GM12878 (cell line): ENCODE results near the gene MRPL38. TPM values are rescaled to one million over a fixed set of nuclear protein-coding genes. Genes with fewer than 3 reads are reported as not detected.

ENCODE experiments used
- BRCA1 ChIP-seq: IDR thresholded peaks from 2 replicates; pipeline ENCODE4 v1.6.1; 2011; ENCODE audit warnings: low read depth, low read length, improper control_type of control experiment
- EP300 ChIP-seq, 2 experiments: fragments of 150-350 bp in 1 of 2; IDR thresholded peaks; 2 replicates each; pipeline ENCODE4 v1.6.1; 2011 to 2012; ENCODE audit warnings: low read depth in 2 of 2, low read length in 2 of 2, borderline replicate concordance in 1 of 2, improper control_type of control experiment in 1 of 2, inconsistent platforms in 1 of 2; ENCODE audit not compliant: control insufficient read depth in 1 of 2
- HDAC6 ChIP-seq: fragments of 200-600 bp; sonication (generic); IDR thresholded peaks from one replicate; pipeline ENCODE4 v1.8.0; 2017; ENCODE audit warnings: antibody characterized with exemption; ENCODE audit not compliant: unreplicated experiment
- RFX5 ChIP-seq: IDR thresholded peaks from 2 replicates; pipeline ENCODE4 v1.6.1; 2011; ENCODE audit warnings: low read depth, low read length, improper control_type of control experiment
- TBL1XR1 ChIP-seq: IDR thresholded peaks from 2 replicates; pipeline ENCODE4 v1.6.1; 2012; ENCODE audit warnings: low read depth, low read length, improper control_type of control experiment
- ZBTB4 ChIP-seq: fragments of 450-650 bp; formaldehyde crosslinking; IDR thresholded peaks from 2 replicates; pipeline ENCODE4 v1.4.0; 2022; ENCODE audit warnings: mild to moderate bottlenecking, moderate library complexity
- polyA plus RNA-seq, 11 experiments: library from polyadenylated mRNA; depleted of rRNA in 4 of 11; unstranded in 6 of 11; stranded (reverse) in 5 of 11; fragments of >200 nt; fragmentation: Nextera tagmentation in 4 of 11; fragmentation: Illumina TruSeq in 1 of 11; extraction: Ambion mirVana in 4 of 11; extraction: Trizol in 1 of 11; gene quantifications; 1 replicate in 1 of 11; 2 replicates in 10 of 11; pipeline versions ENCODE4 v1.2.1 to v1.2.3, GENCODE V29; 2011 to 2016; ENCODE audit warnings: inconsistent platforms in 2 of 11, missing spikeins in 2 of 11, low read depth in 1 of 11
- total RNA-seq, 4 experiments: library from RNA; depleted of rRNA in 3 of 4; stranded (reverse); fragments of >200 nt in 3 of 4; fragmentation: Illumina TruSeq in 1 of 4; extraction: Trizol in 1 of 4; gene quantifications; 2 replicates each; pipeline versions ENCODE4 v1.2.1 to v1.2.3, GENCODE V29; 2013 to 2021
- TF ChIP-seq, protein P1 (sequence below): fragments of 450-650 bp; IDR thresholded peaks from 2 replicates; pipeline ENCODE4 v1.6.1; 2016; ENCODE audit warnings: mild to moderate bottlenecking, moderate library complexity, borderline replicate concordance
- TF ChIP-seq, protein P2 (sequence below): IDR thresholded peaks from 2 replicates; pipeline ENCODE4 v1.6.1; 2011; ENCODE audit warnings: borderline replicate concordance, low read depth, mild to moderate bottlenecking, moderate library complexity, mixed read lengths, low read length; ENCODE audit not compliant: insufficient read depth; ENCODE audit errors: extremely low read length

The MRPL38 gene
- total and polyA plus RNA-seq, 10 of the 15 experiments (the other 5 are each of a cell fraction or from before 2014, with no cell fraction given) = 6.6 to 205 (median 53.1) TPM

DNA sequence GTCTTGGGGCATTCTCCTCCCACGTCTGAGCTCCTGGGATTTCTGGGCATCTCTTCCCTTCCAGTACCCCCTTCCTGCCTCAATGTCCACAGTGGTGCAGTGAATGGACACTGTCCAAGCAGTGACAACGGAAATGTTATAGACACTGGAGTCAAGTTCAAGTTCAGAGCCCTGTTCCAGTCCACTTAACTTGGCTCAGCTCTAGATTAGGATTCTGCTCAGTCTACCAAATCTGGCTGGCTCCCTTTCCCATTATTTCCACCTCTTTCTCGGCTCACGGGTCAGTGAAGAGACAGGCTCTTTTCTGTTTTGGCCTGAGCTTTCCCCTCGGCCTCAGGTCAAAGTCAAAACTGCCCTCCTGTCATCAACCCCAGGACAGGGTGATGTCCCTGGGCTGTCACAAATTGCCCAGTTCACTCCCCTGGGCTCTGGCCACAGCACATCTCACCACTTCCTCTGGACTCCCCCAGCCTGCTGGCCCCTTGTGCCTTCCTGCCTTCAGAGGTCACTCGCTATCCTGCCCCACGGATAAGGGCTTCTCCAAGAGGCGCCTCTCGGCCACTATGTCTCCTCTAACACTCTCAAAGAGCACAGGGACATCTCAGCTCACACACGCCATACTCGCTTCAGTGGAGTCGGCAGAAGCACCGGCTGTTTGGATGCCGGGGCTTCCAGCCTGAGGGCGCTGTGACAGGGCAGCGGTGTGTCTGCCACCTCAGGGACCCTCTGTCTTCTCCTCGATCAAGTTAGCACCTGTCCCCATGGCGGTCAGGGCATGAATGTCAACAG is 17.7 kb upstream of the MRPL38 start (continued):
- TF ChIP-seq, protein P1, sequence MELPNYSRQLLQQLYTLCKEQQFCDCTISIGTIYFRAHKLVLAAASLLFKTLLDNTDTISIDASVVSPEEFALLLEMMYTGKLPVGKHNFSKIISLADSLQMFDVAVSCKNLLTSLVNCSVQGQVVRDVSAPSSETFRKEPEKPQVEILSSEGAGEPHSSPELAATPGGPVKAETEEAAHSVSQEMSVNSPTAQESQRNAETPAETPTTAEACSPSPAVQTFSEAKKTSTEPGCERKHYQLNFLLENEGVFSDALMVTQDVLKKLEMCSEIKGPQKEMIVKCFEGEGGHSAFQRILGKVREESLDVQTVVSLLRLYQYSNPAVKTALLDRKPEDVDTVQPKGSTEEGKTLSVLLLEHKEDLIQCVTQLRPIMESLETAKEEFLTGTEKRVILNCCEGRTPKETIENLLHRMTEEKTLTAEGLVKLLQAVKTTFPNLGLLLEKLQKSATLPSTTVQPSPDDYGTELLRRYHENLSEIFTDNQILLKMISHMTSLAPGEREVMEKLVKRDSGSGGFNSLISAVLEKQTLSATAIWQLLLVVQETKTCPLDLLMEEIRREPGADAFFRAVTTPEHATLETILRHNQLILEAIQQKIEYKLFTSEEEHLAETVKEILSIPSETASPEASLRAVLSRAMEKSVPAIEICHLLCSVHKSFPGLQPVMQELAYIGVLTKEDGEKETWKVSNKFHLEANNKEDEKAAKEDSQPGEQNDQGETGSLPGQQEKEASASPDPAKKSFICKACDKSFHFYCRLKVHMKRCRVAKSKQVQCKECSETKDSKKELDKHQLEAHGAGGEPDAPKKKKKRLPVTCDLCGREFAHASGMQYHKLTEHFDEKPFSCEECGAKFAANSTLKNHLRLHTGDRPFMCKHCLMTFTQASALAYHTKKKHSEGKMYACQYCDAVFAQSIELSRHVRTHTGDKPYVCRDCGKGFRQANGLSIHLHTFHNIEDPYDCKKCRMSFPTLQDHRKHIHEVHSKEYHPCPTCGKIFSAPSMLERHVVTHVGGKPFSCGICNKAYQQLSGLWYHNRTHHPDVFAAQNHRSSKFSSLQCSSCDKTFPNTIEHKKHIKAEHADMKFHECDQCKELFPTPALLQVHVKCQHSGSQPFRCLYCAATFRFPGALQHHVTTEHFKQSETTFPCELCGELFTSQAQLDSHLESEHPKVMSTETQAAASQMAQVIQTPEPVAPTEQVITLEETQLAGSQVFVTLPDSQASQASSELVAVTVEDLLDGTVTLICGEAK = no peak
- TF ChIP-seq ZBTB4 (CRISPR knock-in tag) (no peak), EP300 (IDR thresholded peaks at IDR 0.05; ENCODE audit: borderline replicate concordance in 1 of 2, control insufficient read depth in 1 of 2, low read depth in 2 of 2, low read length in 2 of 2) (no peak), TBL1XR1 (no peak), RFX5 (no peak), BRCA1 (no peak), HDAC6 (no peak)
- TF ChIP-seq, protein P2, sequence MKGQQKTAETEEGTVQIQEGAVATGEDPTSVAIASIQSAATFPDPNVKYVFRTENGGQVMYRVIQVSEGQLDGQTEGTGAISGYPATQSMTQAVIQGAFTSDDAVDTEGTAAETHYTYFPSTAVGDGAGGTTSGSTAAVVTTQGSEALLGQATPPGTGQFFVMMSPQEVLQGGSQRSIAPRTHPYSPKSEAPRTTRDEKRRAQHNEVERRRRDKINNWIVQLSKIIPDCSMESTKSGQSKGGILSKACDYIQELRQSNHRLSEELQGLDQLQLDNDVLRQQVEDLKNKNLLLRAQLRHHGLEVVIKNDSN = no peak
